GM23338 (cell line): ENCODE results near the gene DAD1. TPM values are rescaled to one million over a fixed set of nuclear protein-coding genes. Genes with fewer than 3 reads are reported as not detected.

Source experiments
- ATAC-seq: fragments of 200-7000 bp; cut with Tn5 transposase; 3 replicates; pipeline ENCODE4 v1.9.1; 2020
- DNase-seq: peaks from one replicate; pipeline ENCODE4 v3.0.0-alpha.2; 2015; ENCODE audit warnings: low spot score
- H2AFZ ChIP-seq: fragments of 200-600 bp; sonication (generic); 2 replicates; pipeline ENCODE4 v1.8.0; 2016; ENCODE audit warnings: antibody characterized with exemption, mild to moderate bottlenecking, moderate library complexity
- H3F3A ChIP-seq: fragments of 200-600 bp; sonication (generic); replicated peaks from 2 replicates; pipeline ENCODE4 v1.8.0; 2017; ENCODE audit warnings: antibody characterized with exemption, mixed run types, low read depth
- H3K27ac ChIP-seq: fragments of 200-600 bp; sonication (generic); 2 replicates; pipeline ENCODE4 v1.6.1; 2016; ENCODE audit warnings: low read depth
- H3K27me3 ChIP-seq: fragments of 200-600 bp; sonication (generic); 2 replicates; pipeline ENCODE4 v1.8.0; 2016; ENCODE audit warnings: mild to moderate bottlenecking, mixed run types, moderate library complexity; ENCODE audit not compliant: insufficient read depth
- H3K36me3 ChIP-seq: fragments of 200-600 bp; sonication (generic); 2 replicates; pipeline ENCODE4 v1.8.0; 2016; ENCODE audit warnings: mild to moderate bottlenecking; ENCODE audit not compliant: insufficient read depth
- H3K4me1 ChIP-seq: fragments of 200-600 bp; sonication (generic); 2 replicates; pipeline ENCODE4 v1.8.0; 2016; ENCODE audit warnings: mild to moderate bottlenecking, moderate library complexity; ENCODE audit not compliant: insufficient read depth
- H3K4me2 ChIP-seq: fragments of 200-600 bp; sonication (generic); 2 replicates; pipeline ENCODE4 v1.7.1; 2017; ENCODE audit warnings: mixed run types
- H3K4me3 ChIP-seq: fragments of 200-600 bp; sonication (generic); 2 replicates; pipeline ENCODE4 v1.6.1; 2016; ENCODE audit warnings: mixed run types
- H3K79me2 ChIP-seq: fragments of 200-600 bp; sonication (generic); replicated peaks from 2 replicates; pipeline ENCODE4 v1.8.0; 2017; ENCODE audit warnings: mild to moderate bottlenecking; ENCODE audit not compliant: insufficient read depth
- H3K9me2 ChIP-seq: fragments of 200-600 bp; sonication (generic); 2 replicates; pipeline ENCODE4 v1.8.0; 2017; ENCODE audit not compliant: insufficient read depth
- H4K20me1 ChIP-seq: fragments of 200-600 bp; sonication (generic); replicated peaks from 2 replicates; pipeline ENCODE4 v1.8.0; 2017; ENCODE audit warnings: mild to moderate bottlenecking; ENCODE audit not compliant: insufficient read depth
- H3K27ac Mint-ChIP-seq: 2 replicates; pipeline ENCODE4 v1.8.0; 2020; ENCODE audit warnings: inconsistent platforms, mild to moderate bottlenecking, moderate library complexity, mixed read lengths
- H3K27me3 Mint-ChIP-seq: 3 replicates; pipeline ENCODE4 v1.8.0; 2022; ENCODE audit warnings: low read depth, mild to moderate bottlenecking, moderate library complexity, mixed read lengths, inconsistent platforms; ENCODE audit not compliant: insufficient read depth, poor library complexity
- H3K36me3 Mint-ChIP-seq: 3 replicates; pipeline ENCODE4 v1.8.0; 2021; ENCODE audit warnings: low read depth, mild to moderate bottlenecking, inconsistent platforms, moderate library complexity, mixed read lengths
- H3K4me1 Mint-ChIP-seq: 3 replicates; pipeline ENCODE4 v1.8.0; 2020; ENCODE audit warnings: mild to moderate bottlenecking, inconsistent platforms, mixed read lengths
- H3K4me3 Mint-ChIP-seq: 3 replicates; pipeline ENCODE4 v1.8.0; 2021; ENCODE audit warnings: moderate library complexity, mild to moderate bottlenecking, inconsistent platforms, mixed read lengths
- H3K9me3 Mint-ChIP-seq: 3 replicates; pipeline ENCODE4 v1.8.0; 2020; ENCODE audit warnings: moderate library complexity, mild to moderate bottlenecking, inconsistent platforms, mixed read lengths
- CREB1 ChIP-seq: fragments of 250-450 bp; sonication (Bioruptor Pico); IDR thresholded peaks from 2 replicates; pipeline ENCODE4 v1.5.0; 2020; ENCODE audit warnings: low read depth, mild to moderate bottlenecking, moderate library complexity
- EZH2 ChIP-seq: fragments of 200-600 bp; sonication (generic); IDR thresholded peaks from one replicate; pipeline ENCODE4 v1.8.0; 2017; ENCODE audit warnings: antibody characterized with exemption, mild to moderate bottlenecking, low read depth; ENCODE audit not compliant: unreplicated experiment
- EZH2phosphoT487 ChIP-seq: fragments of 200-600 bp; sonication (generic); IDR thresholded peaks from one replicate; pipeline ENCODE4 v1.8.1; 2018; ENCODE audit warnings: antibody characterized with exemption; ENCODE audit not compliant: unreplicated experiment
- JUNB ChIP-seq: IDR thresholded peaks from one replicate; pipeline ENCODE4 v1.6.1; 2016; ENCODE audit warnings: antibody characterized with exemption; ENCODE audit not compliant: unreplicated experiment
- NANOG ChIP-seq: IDR thresholded peaks from 2 replicates; pipeline ENCODE4 v1.6.1; 2016; ENCODE audit warnings: antibody characterized with exemption, borderline replicate concordance
- POLR2AphosphoS5 ChIP-seq: IDR thresholded peaks from 2 replicates; pipeline ENCODE4 v1.6.1; 2016; ENCODE audit warnings: antibody characterized with exemption, low read depth
- STAT1 ChIP-seq: IDR thresholded peaks from one replicate; pipeline ENCODE4 v1.6.1; 2016; ENCODE audit warnings: antibody characterized with exemption; ENCODE audit not compliant: unreplicated experiment
- ZNF114 ChIP-seq: fragments of 250-450 bp; sonication (Bioruptor Pico); IDR thresholded peaks from 2 replicates; pipeline ENCODE4 v1.5.0; 2020; ENCODE audit warnings: mild to moderate bottlenecking, moderate library complexity
- ZNF331 ChIP-seq: fragments of 250-450 bp; sonication (Bioruptor Pico); IDR thresholded peaks from 2 replicates; pipeline ENCODE4 v1.5.0; 2020; ENCODE audit warnings: low read depth, mild to moderate bottlenecking, moderate library complexity
- polyA plus RNA-seq: library from polyadenylated mRNA; unstranded; fragments of >200 nt; fragmentation: Nextera tagmentation; extraction: Ambion mirVana; gene quantifications from 2 replicates; pipeline ENCODE4 v1.2.1, GENCODE V29; 2016
- total RNA-seq: library from RNA; depleted of rRNA; stranded (reverse); fragments of >200 nt; shearing (Covaris generic); gene quantifications from 2 replicates; pipeline ENCODE4 v1.2.3, GENCODE V29; 2014
- TF ChIP-seq, protein P1 (sequence below): IDR thresholded peaks from one replicate; pipeline ENCODE4 v1.6.1; 2018; ENCODE audit warnings: antibody characterized with exemption; ENCODE audit not compliant: unreplicated experiment
- TF ChIP-seq, protein P2 (sequence below): fragments of 250-450 bp; sonication (Bioruptor Pico); IDR thresholded peaks from 2 replicates; pipeline ENCODE4 v1.5.0; 2020; ENCODE audit warnings: mild to moderate bottlenecking, moderate library complexity
- TF ChIP-seq, protein P3 (sequence below), 2 experiments: fragments of 200-600 bp in 1 of 2; sonication (generic) in 1 of 2; conservative IDR thresholded peaks; 2 replicates each; pipeline versions ENCODE4 v1.5.1 to v1.6.1; 2016 to 2017; ENCODE audit warnings: antibody characterized with exemption in 2 of 2, low read depth in 2 of 2, mild to moderate bottlenecking in 2 of 2, moderate library complexity in 1 of 2
- TF ChIP-seq, protein P4 (sequence below): IDR thresholded peaks from 2 replicates; pipeline ENCODE4 v1.6.1; 2016; ENCODE audit warnings: antibody characterized with exemption

The DAD1 gene
- total and polyA plus RNA-seq, 2 experiments from 2014 or later, result 180 to 252 TPM

DNA sequence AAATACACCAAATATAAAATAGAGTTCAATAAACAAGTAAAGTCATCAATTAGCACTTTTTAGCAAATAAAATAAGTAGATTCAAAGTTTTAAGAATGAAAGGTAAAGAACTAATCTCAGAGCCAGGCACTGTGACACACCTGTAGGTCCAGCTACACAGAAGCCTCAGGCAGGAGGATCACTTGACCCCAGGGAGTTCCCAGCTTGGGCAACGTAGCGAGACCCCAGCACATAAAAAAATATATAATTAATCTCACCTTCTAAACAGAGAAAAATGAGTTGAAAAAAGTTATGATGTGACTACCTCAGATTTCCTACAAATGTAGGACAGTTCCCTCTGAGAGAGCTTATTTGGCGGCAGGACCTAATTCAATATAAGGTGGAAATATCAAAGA is 19.3 kb downstream of the DAD1 start:
- peaks cover 9% of the 10 kb centered on the region; the same call in 2 of the 3 replicates for H3K4me1 Mint-ChIP-seq
- peaks cover 42% of the 10 kb centered on the region for H3K79me2 ChIP-seq
- H3K27ac ChIP-seq, result no peak overlapping the region

More for the DNA sequence above, 19.3 kb downstream of the DAD1 start:
- no peak overlapping the region for H3K4me2 ChIP-seq
- no peak for DNase-seq
- no peak overlapping the region for H3K4me3 ChIP-seq
- H2AFZ ChIP-seq, result no peak overlapping the region
- TF ChIP-seq JUNB (no peak), CREB1 (no peak), POLR2AphosphoS5 (no peak), ZNF331 (CRISPR knock-in tag) (no peak), EZH2 (no peak), ZNF114 (CRISPR knock-in tag) (no peak), STAT1 (no peak), EZH2phosphoT487 (no peak), NANOG (no peak)
- TF ChIP-seq, protein P1, sequence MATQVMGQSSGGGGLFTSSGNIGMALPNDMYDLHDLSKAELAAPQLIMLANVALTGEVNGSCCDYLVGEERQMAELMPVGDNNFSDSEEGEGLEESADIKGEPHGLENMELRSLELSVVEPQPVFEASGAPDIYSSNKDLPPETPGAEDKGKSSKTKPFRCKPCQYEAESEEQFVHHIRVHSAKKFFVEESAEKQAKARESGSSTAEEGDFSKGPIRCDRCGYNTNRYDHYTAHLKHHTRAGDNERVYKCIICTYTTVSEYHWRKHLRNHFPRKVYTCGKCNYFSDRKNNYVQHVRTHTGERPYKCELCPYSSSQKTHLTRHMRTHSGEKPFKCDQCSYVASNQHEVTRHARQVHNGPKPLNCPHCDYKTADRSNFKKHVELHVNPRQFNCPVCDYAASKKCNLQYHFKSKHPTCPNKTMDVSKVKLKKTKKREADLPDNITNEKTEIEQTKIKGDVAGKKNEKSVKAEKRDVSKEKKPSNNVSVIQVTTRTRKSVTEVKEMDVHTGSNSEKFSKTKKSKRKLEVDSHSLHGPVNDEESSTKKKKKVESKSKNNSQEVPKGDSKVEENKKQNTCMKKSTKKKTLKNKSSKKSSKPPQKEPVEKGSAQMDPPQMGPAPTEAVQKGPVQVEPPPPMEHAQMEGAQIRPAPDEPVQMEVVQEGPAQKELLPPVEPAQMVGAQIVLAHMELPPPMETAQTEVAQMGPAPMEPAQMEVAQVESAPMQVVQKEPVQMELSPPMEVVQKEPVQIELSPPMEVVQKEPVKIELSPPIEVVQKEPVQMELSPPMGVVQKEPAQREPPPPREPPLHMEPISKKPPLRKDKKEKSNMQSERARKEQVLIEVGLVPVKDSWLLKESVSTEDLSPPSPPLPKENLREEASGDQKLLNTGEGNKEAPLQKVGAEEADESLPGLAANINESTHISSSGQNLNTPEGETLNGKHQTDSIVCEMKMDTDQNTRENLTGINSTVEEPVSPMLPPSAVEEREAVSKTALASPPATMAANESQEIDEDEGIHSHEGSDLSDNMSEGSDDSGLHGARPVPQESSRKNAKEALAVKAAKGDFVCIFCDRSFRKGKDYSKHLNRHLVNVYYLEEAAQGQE, result no peak
- TF ChIP-seq, protein P2, sequence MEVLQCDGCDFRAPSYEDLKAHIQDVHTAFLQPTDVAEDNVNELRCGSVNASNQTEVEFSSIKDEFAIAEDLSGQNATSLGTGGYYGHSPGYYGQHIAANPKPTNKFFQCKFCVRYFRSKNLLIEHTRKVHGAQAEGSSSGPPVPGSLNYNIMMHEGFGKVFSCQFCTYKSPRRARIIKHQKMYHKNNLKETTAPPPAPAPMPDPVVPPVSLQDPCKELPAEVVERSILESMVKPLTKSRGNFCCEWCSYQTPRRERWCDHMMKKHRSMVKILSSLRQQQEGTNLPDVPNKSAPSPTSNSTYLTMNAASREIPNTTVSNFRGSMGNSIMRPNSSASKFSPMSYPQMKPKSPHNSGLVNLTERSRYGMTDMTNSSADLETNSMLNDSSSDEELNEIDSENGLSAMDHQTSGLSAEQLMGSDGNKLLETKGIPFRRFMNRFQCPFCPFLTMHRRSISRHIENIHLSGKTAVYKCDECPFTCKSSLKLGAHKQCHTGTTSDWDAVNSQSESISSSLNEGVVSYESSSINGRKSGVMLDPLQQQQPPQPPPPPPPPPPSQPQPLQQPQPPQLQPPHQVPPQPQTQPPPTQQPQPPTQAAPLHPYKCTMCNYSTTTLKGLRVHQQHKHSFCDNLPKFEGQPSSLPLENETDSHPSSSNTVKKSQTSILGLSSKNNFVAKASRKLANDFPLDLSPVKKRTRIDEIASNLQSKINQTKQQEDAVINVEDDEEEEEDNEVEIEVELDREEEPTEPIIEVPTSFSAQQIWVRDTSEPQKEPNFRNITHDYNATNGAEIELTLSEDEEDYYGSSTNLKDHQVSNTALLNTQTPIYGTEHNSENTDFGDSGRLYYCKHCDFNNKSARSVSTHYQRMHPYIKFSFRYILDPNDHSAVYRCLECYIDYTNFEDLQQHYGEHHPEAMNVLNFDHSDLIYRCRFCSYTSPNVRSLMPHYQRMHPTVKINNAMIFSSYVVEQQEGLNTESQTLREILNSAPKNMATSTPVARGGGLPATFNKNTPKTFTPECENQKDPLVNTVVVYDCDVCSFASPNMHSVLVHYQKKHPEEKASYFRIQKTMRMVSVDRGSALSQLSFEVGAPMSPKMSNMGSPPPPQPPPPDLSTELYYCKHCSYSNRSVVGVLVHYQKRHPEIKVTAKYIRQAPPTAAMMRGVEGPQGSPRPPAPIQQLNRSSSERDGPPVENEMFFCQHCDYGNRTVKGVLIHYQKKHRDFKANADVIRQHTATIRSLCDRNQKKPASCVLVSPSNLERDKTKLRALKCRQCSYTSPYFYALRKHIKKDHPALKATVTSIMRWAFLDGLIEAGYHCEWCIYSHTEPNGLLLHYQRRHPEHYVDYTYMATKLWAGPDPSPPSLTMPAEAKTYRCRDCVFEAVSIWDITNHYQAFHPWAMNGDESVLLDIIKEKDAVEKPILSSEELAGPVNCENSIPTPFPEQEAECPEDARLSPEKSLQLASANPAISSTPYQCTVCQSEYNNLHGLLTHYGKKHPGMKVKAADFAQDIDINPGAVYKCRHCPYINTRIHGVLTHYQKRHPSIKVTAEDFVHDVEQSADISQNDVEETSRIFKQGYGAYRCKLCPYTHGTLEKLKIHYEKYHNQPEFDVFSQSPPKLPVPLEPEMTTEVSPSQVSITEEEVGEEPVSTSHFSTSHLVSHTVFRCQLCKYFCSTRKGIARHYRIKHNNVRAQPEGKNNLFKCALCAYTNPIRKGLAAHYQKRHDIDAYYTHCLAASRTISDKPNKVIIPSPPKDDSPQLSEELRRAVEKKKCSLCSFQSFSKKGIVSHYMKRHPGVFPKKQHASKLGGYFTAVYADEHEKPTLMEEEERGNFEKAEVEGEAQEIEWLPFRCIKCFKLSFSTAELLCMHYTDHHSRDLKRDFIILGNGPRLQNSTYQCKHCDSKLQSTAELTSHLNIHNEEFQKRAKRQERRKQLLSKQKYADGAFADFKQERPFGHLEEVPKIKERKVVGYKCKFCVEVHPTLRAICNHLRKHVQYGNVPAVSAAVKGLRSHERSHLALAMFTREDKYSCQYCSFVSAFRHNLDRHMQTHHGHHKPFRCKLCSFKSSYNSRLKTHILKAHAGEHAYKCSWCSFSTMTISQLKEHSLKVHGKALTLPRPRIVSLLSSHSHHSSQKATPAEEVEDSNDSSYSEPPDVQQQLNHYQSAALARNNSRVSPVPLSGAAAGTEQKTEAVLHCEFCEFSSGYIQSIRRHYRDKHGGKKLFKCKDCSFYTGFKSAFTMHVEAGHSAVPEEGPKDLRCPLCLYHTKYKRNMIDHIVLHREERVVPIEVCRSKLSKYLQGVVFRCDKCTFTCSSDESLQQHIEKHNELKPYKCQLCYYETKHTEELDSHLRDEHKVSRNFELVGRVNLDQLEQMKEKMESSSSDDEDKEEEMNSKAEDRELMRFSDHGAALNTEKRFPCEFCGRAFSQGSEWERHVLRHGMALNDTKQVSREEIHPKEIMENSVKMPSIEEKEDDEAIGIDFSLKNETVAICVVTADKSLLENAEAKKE (CRISPR knock-in tag), result no peak
- TF ChIP-seq, protein P3, sequence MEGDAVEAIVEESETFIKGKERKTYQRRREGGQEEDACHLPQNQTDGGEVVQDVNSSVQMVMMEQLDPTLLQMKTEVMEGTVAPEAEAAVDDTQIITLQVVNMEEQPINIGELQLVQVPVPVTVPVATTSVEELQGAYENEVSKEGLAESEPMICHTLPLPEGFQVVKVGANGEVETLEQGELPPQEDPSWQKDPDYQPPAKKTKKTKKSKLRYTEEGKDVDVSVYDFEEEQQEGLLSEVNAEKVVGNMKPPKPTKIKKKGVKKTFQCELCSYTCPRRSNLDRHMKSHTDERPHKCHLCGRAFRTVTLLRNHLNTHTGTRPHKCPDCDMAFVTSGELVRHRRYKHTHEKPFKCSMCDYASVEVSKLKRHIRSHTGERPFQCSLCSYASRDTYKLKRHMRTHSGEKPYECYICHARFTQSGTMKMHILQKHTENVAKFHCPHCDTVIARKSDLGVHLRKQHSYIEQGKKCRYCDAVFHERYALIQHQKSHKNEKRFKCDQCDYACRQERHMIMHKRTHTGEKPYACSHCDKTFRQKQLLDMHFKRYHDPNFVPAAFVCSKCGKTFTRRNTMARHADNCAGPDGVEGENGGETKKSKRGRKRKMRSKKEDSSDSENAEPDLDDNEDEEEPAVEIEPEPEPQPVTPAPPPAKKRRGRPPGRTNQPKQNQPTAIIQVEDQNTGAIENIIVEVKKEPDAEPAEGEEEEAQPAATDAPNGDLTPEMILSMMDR (conservative IDR thresholded peaks at IDR 0.05; ENCODE audit: low read depth in 2 of 2), result no peak
- TF ChIP-seq, protein P4, sequence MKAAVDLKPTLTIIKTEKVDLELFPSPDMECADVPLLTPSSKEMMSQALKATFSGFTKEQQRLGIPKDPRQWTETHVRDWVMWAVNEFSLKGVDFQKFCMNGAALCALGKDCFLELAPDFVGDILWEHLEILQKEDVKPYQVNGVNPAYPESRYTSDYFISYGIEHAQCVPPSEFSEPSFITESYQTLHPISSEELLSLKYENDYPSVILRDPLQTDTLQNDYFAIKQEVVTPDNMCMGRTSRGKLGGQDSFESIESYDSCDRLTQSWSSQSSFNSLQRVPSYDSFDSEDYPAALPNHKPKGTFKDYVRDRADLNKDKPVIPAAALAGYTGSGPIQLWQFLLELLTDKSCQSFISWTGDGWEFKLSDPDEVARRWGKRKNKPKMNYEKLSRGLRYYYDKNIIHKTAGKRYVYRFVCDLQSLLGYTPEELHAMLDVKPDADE, result no peak
- no peaks in the 10 kb centered on the region for H3K4me1 ChIP-seq
- no peaks in the 10 kb centered on the region for H3K9me2 ChIP-seq
- no peaks in the 10 kb centered on the region for H3K27me3 ChIP-seq
- Mint-ChIP-seq H3K27ac (peak overlapping the region; percentile 95), H3K36me3 (peaks cover 49% of the 10 kb centered on the region), H3K27me3 (peaks cover 5% of the 10 kb centered on the region), H3K9me3 (no peaks in the 10 kb centered on the region; the same call in 2 of the 3 replicates), H3K4me3 (peak overlapping the region; percentile 18; the same call in 1 of the 3 replicates)
- no peaks in the 10 kb centered on the region; the same call in 1 of the 2 replicates for H4K20me1 ChIP-seq
- peaks cover 21% of the 10 kb centered on the region for H3K36me3 ChIP-seq
- H3F3A ChIP-seq, result no peaks in the 10 kb centered on the region
- no peak for ATAC-seq
